ENCODE data around the gene FIZ1.

The FIZ1 gene

GRCh38 chr19:55613930-55614710 is 14.8 kb upstream of the FIZ1 start:
- DNase-seq (ENCODE audit: low read depth) = no peak

GRCh38 chr19:55613396-55613795 is 14.1 kb upstream of the FIZ1 start:
- DNase-seq (ENCODE audit: low read depth) = no peak

GRCh38 chr19:55611983-55612645 is 12.8 kb upstream of the FIZ1 start:
- DNase-seq (ENCODE audit: low read depth) = no peak

- DNase-seq (ENCODE audit: low read depth) = no peak
Observed at GRCh38 chr19:55611300-55611982, 12.1 kb upstream of the FIZ1 start.

GRCh38 chr19:55609326-55609725 is 10.0 kb upstream of the FIZ1 start:
- DNase-seq (ENCODE audit: low read depth) = no peak

- DNase-seq (ENCODE audit: low read depth) = no peak
Observed at GRCh38 chr19:55606817-55607216, 7.5 kb upstream of the FIZ1 start.

- no peak for DNase-seq (ENCODE audit: low read depth)
Observed at GRCh38 chr19:55606471-55606787, 7.1 kb upstream of the FIZ1 start.

- DNase-seq (ENCODE audit: low read depth) = peak; percentile 56
Observed at GRCh38 chr19:55605637-55606470, 6.5 kb upstream of the FIZ1 start, which contains the start of gene ZNF865. TSS of gene ZNF865 (plus strand) at chr19:55605647. CDS start at chr19:55613619, 7,972 bp downstream.

GRCh38 chr19:55605207-55605636 is 5.9 kb upstream of the FIZ1 start:
- peak; percentile 99 for DNase-seq (ENCODE audit: low read depth)

- no peak for DNase-seq (ENCODE audit: low read depth)
Observed at GRCh38 chr19:55603581-55604292, 4.4 kb upstream of the FIZ1 start.

- DNase-seq (ENCODE audit: low read depth) = no peak
Observed at GRCh38 chr19:55603115-55603514, 3.8 kb upstream of the FIZ1 start.

- DNase-seq (ENCODE audit: low read depth) = no peak
Observed at GRCh38 chr19:55602104-55603001, 3.0 kb upstream of the FIZ1 start.

- no peak for DNase-seq (ENCODE audit: low read depth)
Observed at GRCh38 chr19:55601084-55601483, 1.8 kb upstream of the FIZ1 start.

- DNase-seq (ENCODE audit: low read depth) = no peak
Observed at GRCh38 chr19:55600662-55601028, 1.3 kb upstream of the FIZ1 start.

- peak; percentile 78 for DNase-seq (ENCODE audit: low read depth)
Observed at GRCh38 chr19:55599842-55600661, 735 bp upstream of the FIZ1 start, which contains the start of gene ZNF524. TSS of gene ZNF524 (plus strand) at chr19:55600288. CDS start at chr19:55602113, 1,825 bp downstream.

GRCh38 chr19:55598719-55599467 is 424 bp downstream of the FIZ1 start:
- peak; percentile 85 for DNase-seq (ENCODE audit: low read depth)

GRCh38 chr19:55598034-55598433 is 1.3 kb downstream of the FIZ1 start:
- no peak for DNase-seq (ENCODE audit: low read depth)

GRCh38 chr19:55597501-55597921 is 1.8 kb downstream of the FIZ1 start:
- DNase-seq (ENCODE audit: low read depth) = no peak

- DNase-seq (ENCODE audit: low read depth) = no peak
Observed at GRCh38 chr19:55596304-55596703, 3.0 kb downstream of the FIZ1 start.

Measured in stimulated activated CD4-positive, alpha-beta T cell treated with anti-CD3 and anti-CD28 coated beads, Interleukin-2, amount 100 ng/mL, for 4 hours (primary cell).